Jurkat, Clone E6-1 (cell line): Measurements from ENCODE around the gene MIB1. TPM values are rescaled to one million over a fixed set of nuclear protein-coding genes. Genes with fewer than 3 reads are reported as not detected.
"Not testable (repeated sequence)": the region's sequence is repeated elsewhere in the genome, so short reads cannot be mapped to it uniquely, and the experiment has no call there.

Experiments
- DNase-seq: peaks from one replicate; pipeline ENCODE4 v3.0.0-alpha.2; 2011; ENCODE audit warnings: low read depth, low spot score
- H3K4me3 ChIP-seq: 2 replicates; pipeline ENCODE4 v1.5.1; 2011; ENCODE audit warnings: mild to moderate bottlenecking, low read length, control low read depth, moderate library complexity
- polyA plus RNA-seq: library from polyadenylated mRNA; unstranded; fragments of >200 nt; gene quantifications from one replicate; pipeline ENCODE4 v1.2.1, GENCODE V29; 2012; ENCODE audit warnings: missing spikeins; ENCODE audit not compliant: insufficient read length, insufficient read depth

The MIB1 gene
- 11.5 TPM for polyA plus RNA-seq

DNA sequence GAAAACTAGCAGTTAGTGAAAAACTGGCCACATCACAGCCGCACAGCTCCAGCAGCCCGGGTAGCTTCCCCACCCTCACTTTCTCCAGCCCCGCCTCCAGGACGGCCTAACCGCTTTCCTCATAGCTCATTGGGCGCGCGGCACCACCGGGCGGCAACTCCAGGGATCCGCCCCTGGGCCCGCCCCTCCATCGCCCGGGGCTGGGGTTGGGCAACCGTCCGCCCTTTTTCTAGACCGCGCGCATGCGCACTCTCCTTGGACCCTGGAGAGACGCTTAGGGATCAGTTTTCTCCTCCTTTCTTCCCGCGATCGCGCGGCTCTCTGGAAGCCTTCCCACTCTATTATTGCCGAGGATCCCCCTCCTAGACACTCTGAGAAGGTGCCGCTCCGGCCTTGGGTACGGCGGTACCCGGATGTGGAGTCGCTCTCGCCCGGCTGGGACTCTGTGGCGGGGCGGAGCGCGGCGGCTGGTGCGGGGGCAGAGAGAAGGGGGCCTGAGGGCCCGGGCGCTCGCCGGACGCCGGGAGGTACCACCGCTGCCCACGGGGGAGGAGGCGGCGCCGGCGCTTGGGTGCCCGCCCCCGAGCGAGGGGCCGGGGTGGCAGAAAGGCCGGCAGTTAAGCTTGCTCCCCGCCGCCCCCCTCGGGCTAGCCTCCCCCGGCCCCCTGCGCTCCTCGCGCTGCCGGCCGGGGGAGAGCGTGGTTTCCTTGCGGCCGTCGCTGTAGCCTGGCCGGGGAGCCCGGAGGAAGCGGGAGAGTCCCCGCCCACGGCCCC, at the start of gene MIB1:
Gene MIB1 (plus strand): TSS at position 255 of the 774 bp plus-strand sequence. CDS start 792 bp downstream, outside the sequence.
- H3K4me3 ChIP-seq: peak within 1 kb of the TSS; percentile 78
- DNase-seq: peak; percentile 91

DNA sequence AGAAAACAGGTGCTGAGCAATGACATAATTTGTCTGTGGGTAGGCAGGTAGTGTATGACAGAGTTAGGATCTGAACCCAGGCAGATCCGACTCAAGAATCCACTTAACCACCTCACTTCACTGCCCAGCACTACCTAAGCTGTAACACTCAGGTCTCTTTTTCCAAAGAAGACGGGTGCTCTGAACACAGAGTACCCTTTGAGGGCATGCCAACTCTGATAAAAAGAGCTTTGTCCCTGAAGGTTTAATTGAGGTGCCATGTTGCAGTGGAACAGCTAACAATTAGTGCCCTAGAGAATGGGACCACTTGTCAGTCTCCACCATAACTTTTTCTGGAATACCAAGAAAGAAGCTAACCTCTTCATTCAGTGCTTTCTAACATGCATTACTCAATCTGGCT, 47.3 kb upstream of the MIB1 start:
- no peak for DNase-seq
- no peak overlapping the region for H3K4me3 ChIP-seq

GRCh38 chr18:21700528-21701075, 40.0 kb upstream of the MIB1 start:
- no peak overlapping the region for H3K4me3 ChIP-seq
- no peak for DNase-seq

DNA sequence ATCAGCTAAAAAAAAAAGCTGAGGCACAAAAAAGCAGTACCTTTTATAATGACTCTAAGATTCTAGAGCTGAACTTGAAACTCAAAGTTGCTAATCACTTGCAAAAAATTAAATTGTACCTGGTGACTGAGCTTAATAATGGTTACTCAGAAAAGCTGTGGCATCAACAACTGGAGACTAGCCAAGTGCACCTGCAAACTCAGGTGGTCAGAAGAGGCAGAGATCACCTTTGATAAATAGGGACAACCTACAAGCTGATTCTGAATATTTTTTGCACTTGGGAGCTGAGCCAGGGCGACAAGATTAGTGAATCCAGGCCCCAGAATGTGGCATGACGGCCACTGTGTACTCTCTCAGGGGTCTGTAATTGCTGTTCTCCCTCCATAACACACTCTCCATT, 39.0 kb upstream of the MIB1 start:
- no peak overlapping the region for H3K4me3 ChIP-seq
- no peak for DNase-seq

GRCh38 chr18:21702602-21703001, 38.0 kb upstream of the MIB1 start:
- H3K4me3 ChIP-seq: no peak overlapping the region

DNA sequence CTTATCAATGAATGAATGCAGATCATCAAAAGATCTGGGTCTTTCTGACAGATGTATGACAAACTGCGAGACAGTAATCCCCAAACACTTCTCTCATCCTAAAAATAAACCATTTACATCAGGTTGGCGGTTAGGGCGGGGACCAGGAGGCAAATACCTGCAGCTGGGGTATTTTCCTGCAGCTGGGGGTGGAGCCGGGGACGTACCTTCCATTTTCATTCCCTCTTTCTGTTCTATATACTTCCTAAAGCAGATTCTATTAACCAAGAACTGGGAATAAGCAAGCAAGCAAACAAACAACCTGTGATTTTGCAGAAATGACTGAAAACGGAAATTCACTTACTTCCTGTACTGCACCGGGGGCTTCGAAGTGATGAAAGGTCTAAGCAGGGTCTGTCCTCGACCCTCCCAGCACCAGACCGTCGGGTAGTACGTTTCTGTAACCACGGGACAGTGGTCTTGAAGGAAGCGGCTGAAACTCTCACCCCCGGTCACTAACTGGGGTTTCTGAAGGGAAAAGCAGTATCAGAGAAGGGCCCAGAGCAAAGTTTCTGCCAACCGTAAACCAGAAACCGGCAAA, 37.3 kb upstream of the MIB1 start:
- no peak for DNase-seq
- peak overlapping the region; percentile 85 for H3K4me3 ChIP-seq

More at GRCh38 chr18:21702602-21703001, 38.0 kb upstream of the MIB1 start:
- DNase-seq: no peak

GRCh38 chr18:21704603-21705364, 35.8 kb upstream of the MIB1 start, which contains the start of gene ABHD3:
Gene ABHD3 (minus strand): TSS chr18:21704774. CDS start chr18:21704665, 109 bp downstream.
- DNase-seq: peak; percentile 81
- H3K4me3 ChIP-seq: peak within 1 kb of the TSS; percentile 85

GRCh38 chr18:21706386-21706865, 34.2 kb upstream of the MIB1 start:
- H3K4me3 ChIP-seq: no peak overlapping the region
- DNase-seq: no peak

DNA sequence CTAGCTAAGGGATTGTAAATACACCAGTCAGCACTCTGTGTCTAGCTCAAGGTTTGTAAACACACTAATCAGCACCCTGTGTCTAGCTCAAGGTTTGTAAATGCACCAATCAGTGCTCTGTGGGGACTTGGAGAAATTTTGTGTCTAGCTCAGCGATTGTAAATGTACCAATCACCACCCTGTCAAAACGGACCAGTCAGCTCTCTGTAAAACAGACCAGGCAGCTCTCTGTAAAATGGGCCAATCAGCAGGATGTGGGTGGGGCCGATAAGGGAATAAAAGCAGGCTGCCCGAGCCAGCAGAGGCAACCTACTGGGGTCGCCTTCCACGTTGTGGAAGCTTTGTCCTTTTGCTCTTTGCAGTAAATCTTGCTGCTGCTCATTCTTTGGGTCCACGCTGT, 33.5 kb upstream of the MIB1 start:
- DNase-seq, H3K4me3 ChIP-seq: not testable (repeated sequence)

DNA sequence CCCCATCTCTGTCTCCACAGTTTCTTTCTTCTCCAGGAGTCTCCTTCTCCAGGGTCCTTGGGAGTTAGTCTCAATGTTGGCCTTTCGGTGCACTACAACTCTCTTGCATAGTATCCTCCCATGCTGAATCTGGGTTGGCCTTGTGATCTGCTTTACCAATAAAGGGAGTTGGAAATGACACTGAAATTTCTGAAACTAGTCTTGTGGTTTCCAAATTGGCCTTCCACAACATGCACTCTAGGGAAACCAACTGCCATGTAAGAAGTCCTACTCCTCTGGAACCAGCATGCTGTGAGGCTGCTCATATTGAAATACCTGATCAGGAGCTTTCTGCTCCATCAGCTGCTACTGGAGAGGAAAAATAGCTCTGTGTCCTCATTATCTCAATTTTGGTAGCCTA, 26.1 kb upstream of the MIB1 start:
- DNase-seq: no peak
- H3K4me3 ChIP-seq: no peak overlapping the region

DNA sequence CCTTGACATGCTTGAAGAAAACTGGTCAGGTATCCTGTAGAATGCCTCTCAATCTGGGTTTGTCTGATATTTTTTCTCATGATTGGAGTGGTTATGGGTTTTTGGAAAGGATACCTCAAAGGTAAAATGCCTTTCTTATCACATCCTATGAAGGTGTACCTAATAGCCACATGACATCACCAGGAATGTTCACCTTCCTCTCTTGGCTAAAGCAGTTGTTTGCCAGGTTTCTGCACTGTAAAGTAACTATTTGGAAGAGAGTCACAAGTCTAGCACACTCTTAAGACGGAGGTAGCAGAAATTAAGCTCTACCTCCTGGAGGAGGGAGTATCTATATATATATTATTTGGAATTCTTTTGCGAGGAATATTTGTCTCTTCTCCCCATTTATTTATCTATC, 17.9 kb upstream of the MIB1 start:
- no peak for DNase-seq
- no peak overlapping the region for H3K4me3 ChIP-seq

DNA sequence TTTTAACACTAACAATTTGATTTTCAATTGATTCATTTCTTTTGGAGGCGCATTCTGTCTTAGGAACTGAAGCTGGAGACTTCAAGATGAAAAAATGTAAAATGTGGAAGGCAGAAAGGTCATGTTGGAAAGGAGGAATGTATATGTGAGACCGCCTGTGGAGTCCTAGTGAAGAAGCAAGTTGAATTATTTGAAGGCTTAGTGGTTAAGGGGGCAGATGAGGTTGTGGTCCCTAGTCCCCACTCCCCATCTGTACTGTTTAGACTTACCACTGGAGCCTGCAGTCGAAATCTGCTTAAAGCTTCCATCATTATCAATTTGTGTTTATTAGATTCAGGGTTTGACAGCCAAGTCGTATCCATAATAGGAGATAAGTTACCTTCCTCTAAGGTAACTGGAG, 15.4 kb upstream of the MIB1 start:
- no peak for DNase-seq
- H3K4me3 ChIP-seq: no peak overlapping the region

- no peak for DNase-seq
- H3K4me3 ChIP-seq: no peak overlapping the region
Observed at GRCh38 chr18:21727702-21728101, 12.9 kb upstream of the MIB1 start.

DNA sequence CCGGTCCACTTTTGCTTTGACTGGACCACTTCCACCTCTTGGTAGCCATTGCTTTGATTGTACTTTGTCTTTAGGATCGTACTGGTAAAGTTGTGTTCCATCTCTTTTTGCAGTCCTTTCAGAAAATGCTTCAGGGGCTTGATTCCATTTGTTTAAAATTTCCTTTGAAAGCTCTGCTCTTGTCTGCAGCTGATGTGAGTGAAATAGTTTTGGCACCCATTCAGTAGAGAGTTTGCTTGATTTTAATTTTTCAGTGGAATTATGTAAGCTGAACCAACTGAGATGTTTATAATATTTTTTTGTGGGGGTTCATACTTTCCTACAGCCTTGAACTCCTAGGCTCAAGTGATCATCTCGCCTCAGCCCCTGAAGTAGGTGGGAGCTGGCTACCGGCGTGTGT, 7.6 kb upstream of the MIB1 start:
- H3K4me3 ChIP-seq: no peak overlapping the region
- no peak for DNase-seq

DNA sequence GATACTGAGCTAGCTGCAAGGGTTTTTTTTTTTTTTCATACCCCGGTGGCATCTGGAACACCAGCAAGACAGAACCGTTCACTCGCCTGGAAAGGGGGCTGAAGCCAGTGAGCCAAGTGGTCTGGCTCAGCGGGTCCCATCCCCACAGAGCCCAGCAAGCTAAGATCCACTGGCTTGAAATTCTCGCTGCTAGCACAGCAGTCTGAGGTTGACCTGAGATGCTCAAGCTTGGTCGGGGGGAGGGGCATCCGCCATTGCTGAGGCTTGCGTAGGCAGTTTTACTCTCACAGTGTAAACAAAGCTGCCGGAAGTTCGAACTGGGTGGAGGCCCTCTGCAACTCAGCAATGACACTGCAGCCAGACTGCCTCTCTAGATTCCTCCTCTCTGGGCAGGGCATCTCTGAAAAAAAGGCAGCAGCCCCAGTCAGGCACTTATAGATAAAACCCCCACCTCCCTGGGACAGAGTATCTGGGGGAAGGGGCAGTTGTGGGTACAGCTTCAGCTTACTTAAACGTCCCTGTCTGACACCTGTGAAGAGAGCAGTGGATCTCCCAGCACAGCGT, 5.1 kb upstream of the MIB1 start:
- DNase-seq: no peak

GRCh38 chr18:21736926-21737325, 3.7 kb upstream of the MIB1 start:
- not testable (repeated sequence) for H3K4me3 ChIP-seq, DNase-seq

More for the DNA sequence above, 5.1 kb upstream of the MIB1 start:
- no peak overlapping the region for H3K4me3 ChIP-seq

GRCh38 chr18:21739604-21740537, 721 bp upstream of the MIB1 start:
- peak; percentile 32 for DNase-seq
- H3K4me3 ChIP-seq: peak overlapping the region; percentile 78

- DNase-seq: no peak
- H3K4me3 ChIP-seq: peak overlapping the region; percentile 78
Observed at GRCh38 chr18:21741312-21741561, 645 bp downstream of the MIB1 start.
